ENCODE measurements around the gene GOLGA6L2. TPM values are rescaled to one million over a fixed set of nuclear protein-coding genes. Genes with fewer than 3 reads are reported as not detected.
"Not testable (repeated sequence)": the region's sequence is repeated elsewhere in the genome, so short reads cannot be mapped to it uniquely, and the experiment has no call there.

The GOLGA6L2 gene
- total RNA-seq, 1 donor from 2014 or later: not detected

DNA sequence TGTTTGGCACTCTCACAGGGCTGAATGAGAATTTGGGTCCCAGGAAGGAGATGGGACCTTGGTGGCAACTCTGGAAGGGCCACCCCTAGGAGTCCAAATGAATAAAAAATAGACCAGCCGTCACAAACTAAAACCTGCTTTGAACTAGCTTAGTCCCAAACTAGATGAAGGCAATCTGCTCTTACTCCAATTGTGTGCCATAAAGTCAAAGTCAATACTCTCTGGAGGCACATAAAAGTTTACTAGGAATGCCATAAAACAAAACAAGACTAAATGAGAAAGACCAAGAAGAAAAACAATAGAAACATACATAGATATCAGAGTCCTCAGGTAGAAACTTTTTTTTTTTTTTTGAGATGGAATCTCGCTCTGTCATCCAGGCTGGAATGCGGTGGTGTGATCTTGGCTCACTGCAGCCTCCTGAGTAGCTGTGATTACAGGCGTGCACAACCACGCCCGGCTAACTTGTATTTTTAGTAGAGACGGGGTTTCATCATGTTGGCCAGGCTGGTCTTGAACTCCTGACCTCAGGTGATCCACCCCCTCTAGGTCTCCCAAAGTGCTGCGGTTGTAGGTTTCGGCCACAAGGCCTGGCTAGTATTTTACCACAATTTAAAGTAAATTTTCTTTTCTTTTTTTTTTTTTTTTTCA lies 8.1 kb downstream of the GOLGA6L2 start:
- H3K9me3 Mint-ChIP-seq: peaks cover 3% of the 10 kb centered on the region

DNA sequence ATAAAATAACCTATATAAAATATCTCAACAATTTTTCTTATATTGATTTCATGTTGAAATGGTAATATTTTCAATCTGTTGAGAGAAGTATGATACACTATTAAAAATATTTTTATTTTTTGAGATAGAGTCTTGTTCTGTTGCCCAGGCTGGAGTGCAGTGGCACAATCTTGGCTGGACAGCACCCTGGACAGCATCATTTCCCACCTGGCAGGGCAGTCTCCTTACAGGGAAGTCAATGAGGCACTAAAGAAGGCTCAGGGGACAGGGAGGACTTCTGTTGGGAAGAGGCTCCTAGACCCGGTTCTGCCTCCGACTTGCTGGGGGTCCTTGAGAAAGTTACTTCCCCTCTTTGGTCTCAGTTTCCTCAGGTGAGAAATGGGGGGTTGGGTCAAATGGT lies 9.4 kb downstream of the GOLGA6L2 start:
- Mint-ChIP-seq H3K4me3 (no peak overlapping the region), H3K27me3 (ENCODE audit: low read depth) (no peaks in the 10 kb centered on the region), H3K36me3 (no peaks in the 10 kb centered on the region), H3K4me1 (no peaks in the 10 kb centered on the region), H3K27ac (no peak overlapping the region), H3K9me3 (peaks cover 3% of the 10 kb centered on the region)
- TF ChIP-seq, protein P1, sequence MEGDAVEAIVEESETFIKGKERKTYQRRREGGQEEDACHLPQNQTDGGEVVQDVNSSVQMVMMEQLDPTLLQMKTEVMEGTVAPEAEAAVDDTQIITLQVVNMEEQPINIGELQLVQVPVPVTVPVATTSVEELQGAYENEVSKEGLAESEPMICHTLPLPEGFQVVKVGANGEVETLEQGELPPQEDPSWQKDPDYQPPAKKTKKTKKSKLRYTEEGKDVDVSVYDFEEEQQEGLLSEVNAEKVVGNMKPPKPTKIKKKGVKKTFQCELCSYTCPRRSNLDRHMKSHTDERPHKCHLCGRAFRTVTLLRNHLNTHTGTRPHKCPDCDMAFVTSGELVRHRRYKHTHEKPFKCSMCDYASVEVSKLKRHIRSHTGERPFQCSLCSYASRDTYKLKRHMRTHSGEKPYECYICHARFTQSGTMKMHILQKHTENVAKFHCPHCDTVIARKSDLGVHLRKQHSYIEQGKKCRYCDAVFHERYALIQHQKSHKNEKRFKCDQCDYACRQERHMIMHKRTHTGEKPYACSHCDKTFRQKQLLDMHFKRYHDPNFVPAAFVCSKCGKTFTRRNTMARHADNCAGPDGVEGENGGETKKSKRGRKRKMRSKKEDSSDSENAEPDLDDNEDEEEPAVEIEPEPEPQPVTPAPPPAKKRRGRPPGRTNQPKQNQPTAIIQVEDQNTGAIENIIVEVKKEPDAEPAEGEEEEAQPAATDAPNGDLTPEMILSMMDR (IDR thresholded peaks at IDR 0.05; ENCODE audit: unreplicated experiment): no peak
- no peak for DNase-seq (ENCODE audit: low spot score in 2 of 2, unreplicated experiment in 2 of 2)

More for the DNA sequence above, 8.1 kb downstream of the GOLGA6L2 start:
- no peak for DNase-seq (ENCODE audit: low spot score in 2 of 2, unreplicated experiment in 2 of 2)
- Mint-ChIP-seq H3K36me3 (no peaks in the 10 kb centered on the region), H3K4me3 (no peak overlapping the region), H3K4me1 (no peaks in the 10 kb centered on the region), H3K27me3 (ENCODE audit: low read depth) (no peaks in the 10 kb centered on the region), H3K27ac (no peak overlapping the region)
- TF ChIP-seq, protein P1 (IDR thresholded peaks at IDR 0.05; ENCODE audit: unreplicated experiment): no peak

DNA sequence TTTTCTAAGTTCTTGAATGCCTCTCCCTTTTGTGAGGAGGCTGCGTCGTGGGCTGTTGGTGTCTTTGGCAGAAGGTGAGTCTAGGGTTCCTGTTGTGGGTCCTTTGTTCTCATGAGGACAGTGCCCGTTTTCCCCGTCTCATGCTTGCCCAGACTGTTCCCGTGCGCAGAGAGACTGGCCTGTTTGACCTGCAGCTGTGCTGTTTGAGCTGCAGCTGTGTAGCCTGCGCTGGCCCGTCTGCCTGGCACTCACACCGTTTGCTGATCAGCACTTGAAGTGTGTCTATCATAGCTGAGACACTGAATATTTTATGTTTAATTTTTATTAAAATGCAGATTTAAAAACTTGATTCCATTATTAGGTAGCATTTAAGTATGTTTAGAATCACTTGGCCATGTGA lies 9.9 kb downstream of the GOLGA6L2 start:
- Mint-ChIP-seq H3K36me3 (no peaks in the 10 kb centered on the region), H3K4me3 (no peak overlapping the region), H3K27ac (no peak overlapping the region), H3K4me1 (no peaks in the 10 kb centered on the region), H3K9me3 (peaks cover 3% of the 10 kb centered on the region), H3K27me3 (ENCODE audit: low read depth) (no peaks in the 10 kb centered on the region)
- TF ChIP-seq, protein P1 (IDR thresholded peaks at IDR 0.05; ENCODE audit: unreplicated experiment): no peak
- DNase-seq (ENCODE audit: low spot score in 2 of 2, unreplicated experiment in 2 of 2): no peak

DNA sequence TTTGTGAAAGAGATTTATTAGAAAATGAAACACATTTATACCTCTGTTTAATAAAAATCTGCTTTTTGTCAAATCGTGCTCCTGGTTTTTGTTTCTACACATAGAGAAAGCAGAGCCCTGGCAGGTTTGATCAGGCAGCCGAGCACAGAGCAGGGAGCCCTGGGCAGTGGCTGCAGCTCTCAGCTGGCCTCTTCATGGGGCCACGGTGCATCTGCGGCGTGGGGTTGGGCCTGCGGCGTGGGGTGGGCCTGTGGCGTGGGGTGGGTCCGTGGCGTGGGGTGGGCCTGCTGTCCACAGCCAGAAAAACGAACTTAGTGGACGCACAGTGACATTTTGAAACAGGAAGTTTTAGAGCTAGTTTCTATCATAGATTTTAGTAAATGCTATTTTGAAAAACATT lies 10.6 kb downstream of the GOLGA6L2 start:
- TF ChIP-seq, protein P1 (IDR thresholded peaks at IDR 0.05; ENCODE audit: unreplicated experiment): no peak
- Mint-ChIP-seq H3K4me3 (no peak overlapping the region), H3K27me3 (ENCODE audit: low read depth) (no peaks in the 10 kb centered on the region), H3K4me1 (no peaks in the 10 kb centered on the region), H3K36me3 (no peaks in the 10 kb centered on the region), H3K27ac (no peak overlapping the region), H3K9me3 (peaks cover 3% of the 10 kb centered on the region)
- no peak for DNase-seq (ENCODE audit: low spot score in 2 of 2, unreplicated experiment in 2 of 2)

DNA sequence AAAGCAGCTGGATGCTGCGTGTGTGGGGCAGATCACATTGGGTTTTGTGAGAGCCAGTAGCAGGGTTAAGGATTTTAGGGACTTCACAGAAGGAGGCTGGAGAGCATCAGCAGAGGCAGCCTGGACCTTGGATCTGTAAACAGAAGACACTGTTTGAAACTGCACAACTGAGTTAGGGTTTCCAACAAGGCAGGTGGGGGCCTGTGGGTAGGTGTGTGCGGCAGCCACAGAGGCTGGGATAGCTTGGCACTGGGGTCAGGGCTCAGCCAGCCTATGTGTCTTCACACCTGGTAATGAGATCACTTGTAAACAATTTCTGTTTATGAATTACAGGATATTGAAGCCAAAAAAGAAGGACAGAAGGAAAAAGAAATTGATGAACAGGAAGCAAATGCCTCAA lies 12.3 kb downstream of the GOLGA6L2 start:
- H3K27me3 Mint-ChIP-seq (ENCODE audit: low read depth); H3K36me3 Mint-ChIP-seq; H3K27ac Mint-ChIP-seq; H3K4me3 Mint-ChIP-seq; DNase-seq (ENCODE audit: low spot score in 2 of 2, unreplicated experiment in 2 of 2); H3K4me1 Mint-ChIP-seq; H3K9me3 Mint-ChIP-seq: not testable (repeated sequence)

DNA sequence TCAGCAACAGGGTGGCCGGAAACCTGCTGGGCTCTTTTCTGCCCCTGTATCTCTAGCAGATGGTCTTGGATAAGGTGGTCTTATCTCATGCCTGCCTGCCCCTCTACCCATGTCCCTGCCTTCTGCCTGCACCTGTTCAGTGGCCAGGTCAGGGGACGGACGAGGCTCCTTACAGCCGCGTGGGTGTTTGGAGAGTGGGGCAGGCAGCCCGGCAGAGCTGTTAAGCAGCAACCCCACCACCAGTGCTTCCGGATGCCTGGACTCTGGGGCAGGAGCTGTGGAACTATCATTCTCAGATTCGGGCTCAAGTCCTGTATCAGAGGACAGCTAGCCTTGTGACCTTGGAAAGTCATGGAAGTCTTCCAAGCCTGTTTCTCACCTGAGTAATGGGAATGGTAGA lies 21.7 kb downstream of the GOLGA6L2 start:
- H3K4me1 Mint-ChIP-seq; DNase-seq (ENCODE audit: low spot score in 2 of 2, unreplicated experiment in 2 of 2); H3K36me3 Mint-ChIP-seq; H3K9me3 Mint-ChIP-seq; H3K27ac Mint-ChIP-seq; H3K27me3 Mint-ChIP-seq (ENCODE audit: low read depth); H3K4me3 Mint-ChIP-seq: not testable (repeated sequence)
